Measurements from ENCODE around the gene PALD1.

Gene PALD1

GRCh38 chr10:70551971-70552422, 73.4 kb downstream of the PALD1 start:
- Histone ChIP-seq H3K18ac (ENCODE audit: low read length) (no peak overlapping the region), H3K27me3 (ENCODE audit: insufficient read depth, low read length) (no peaks in the 10 kb centered on the region), H4K8ac (ENCODE audit: low read depth, low read length) (no peak overlapping the region), H4K12ac (ENCODE audit: low read depth, low read length) (no peak overlapping the region), H2AK5ac (ENCODE audit: low read length) (no peak overlapping the region), H2BK5ac (ENCODE audit: low read depth, low read length, poor library complexity) (no peak overlapping the region), H3K4me2 (ENCODE audit: low read length) (peak overlapping the region; percentile 3), H3K23ac (ENCODE audit: low read length) (no peak overlapping the region), H4K91ac (ENCODE audit: low read depth, low read length) (no peak overlapping the region), H3K79me2 (ENCODE audit: control insufficient read depth, insufficient read depth, low read length, poor library complexity) (no peaks in the 10 kb centered on the region), H3K36me3 (ENCODE audit: control insufficient read depth in 1 of 2, insufficient read depth in 2 of 2, low read length in 2 of 2) (no peaks in the 10 kb centered on the region), H3K14ac (ENCODE audit: low read length) (no peak overlapping the region), H3K9me3 (ENCODE audit: insufficient read depth, low read depth, low read length) (peaks cover 2% of the 10 kb centered on the region), H2BK120ac (ENCODE audit: insufficient read depth, low read length, poor library complexity) (no peak overlapping the region), H3K79me1 (ENCODE audit: low read length) (no peaks in the 10 kb centered on the region), H3K9ac (ENCODE audit: low read length) (no peak overlapping the region), H3K27ac (ENCODE audit: low read depth, low read length) (no peak overlapping the region), H2AFZ (ENCODE audit: insufficient read depth, low read length, poor library complexity) (no peak overlapping the region), H3K4me3 (ENCODE audit: low read depth, low read length) (peak overlapping the region; percentile 32), H2BK12ac (ENCODE audit: low read length) (no peak overlapping the region), H3K4me1 (ENCODE audit: control insufficient read depth in 1 of 2, insufficient read depth in 2 of 2, low read length in 2 of 2) (peaks cover 0 to 4% of the 10 kb centered on the region in 2 experiments), H3K4ac (ENCODE audit: low read depth, low read length) (no peak overlapping the region)
- no CpG with 5 or more reads among the region's 19 CpGs for WGBS (ENCODE audit: extremely low coverage, insufficient coverage, insufficient read length)
- peak; percentile 95 for DNase-seq

GRCh38 chr10:70552586-70552985, 74.0 kb downstream of the PALD1 start:
- no peak overlapping the region for H2BK120ac ChIP-seq (ENCODE audit: insufficient read depth, low read length, poor library complexity)
- no peak overlapping the region for H3K18ac ChIP-seq (ENCODE audit: low read length)
- peaks cover 0 to 4% of the 10 kb centered on the region in 2 experiments for H3K4me1 ChIP-seq (ENCODE audit: control insufficient read depth in 1 of 2, insufficient read depth in 2 of 2, low read length in 2 of 2)
- no peak overlapping the region for H2AFZ ChIP-seq (ENCODE audit: insufficient read depth, low read length, poor library complexity)
- WGBS (ENCODE audit: extremely low coverage, insufficient coverage, insufficient read length), result no CpG with 5 or more reads among the region's 6 CpGs
- no peak overlapping the region for H3K4me2 ChIP-seq (ENCODE audit: low read length)
- no peak overlapping the region for H3K27ac ChIP-seq (ENCODE audit: low read depth, low read length)
- H2AK5ac ChIP-seq (ENCODE audit: low read length), result no peak overlapping the region
- H3K4me3 ChIP-seq (ENCODE audit: low read depth, low read length), result no peak overlapping the region
- no peak overlapping the region for H2BK5ac ChIP-seq (ENCODE audit: low read depth, low read length, poor library complexity)
- H4K12ac ChIP-seq (ENCODE audit: low read depth, low read length), result no peak overlapping the region
- DNase-seq, result no peak
- H3K79me2 ChIP-seq (ENCODE audit: control insufficient read depth, insufficient read depth, low read length, poor library complexity), result no peaks in the 10 kb centered on the region
- no peak overlapping the region for H2BK12ac ChIP-seq (ENCODE audit: low read length)
- H3K23ac ChIP-seq (ENCODE audit: low read length), result no peak overlapping the region
- H3K14ac ChIP-seq (ENCODE audit: low read length), result no peak overlapping the region
- H3K9ac ChIP-seq (ENCODE audit: low read length), result no peak overlapping the region
- H3K9me3 ChIP-seq (ENCODE audit: insufficient read depth, low read depth, low read length), result peaks cover 2% of the 10 kb centered on the region
- no peaks in the 10 kb centered on the region for H3K27me3 ChIP-seq (ENCODE audit: insufficient read depth, low read length)
- H4K91ac ChIP-seq (ENCODE audit: low read depth, low read length), result no peak overlapping the region
- H3K36me3 ChIP-seq (ENCODE audit: control insufficient read depth in 1 of 2, insufficient read depth in 2 of 2, low read length in 2 of 2), result no peaks in the 10 kb centered on the region
- H3K4ac ChIP-seq (ENCODE audit: low read depth, low read length), result no peak overlapping the region
- no peak overlapping the region for H4K8ac ChIP-seq (ENCODE audit: low read depth, low read length)
- H3K79me1 ChIP-seq (ENCODE audit: low read length), result no peaks in the 10 kb centered on the region

- Histone ChIP-seq H3K4me3 (ENCODE audit: low read depth, low read length) (no peak overlapping the region), H2AFZ (ENCODE audit: insufficient read depth, low read length, poor library complexity) (no peak overlapping the region), H3K14ac (ENCODE audit: low read length) (no peak overlapping the region), H3K4ac (ENCODE audit: low read depth, low read length) (no peak overlapping the region), H2BK120ac (ENCODE audit: insufficient read depth, low read length, poor library complexity) (no peak overlapping the region), H3K9me3 (ENCODE audit: insufficient read depth, low read depth, low read length) (peaks cover 2% of the 10 kb centered on the region), H2BK5ac (ENCODE audit: low read depth, low read length, poor library complexity) (no peak overlapping the region), H3K27ac (ENCODE audit: low read depth, low read length) (no peak overlapping the region), H3K18ac (ENCODE audit: low read length) (no peak overlapping the region), H3K79me2 (ENCODE audit: control insufficient read depth, insufficient read depth, low read length, poor library complexity) (no peaks in the 10 kb centered on the region), H3K79me1 (ENCODE audit: low read length) (no peaks in the 10 kb centered on the region), H2AK5ac (ENCODE audit: low read length) (no peak overlapping the region), H4K12ac (ENCODE audit: low read depth, low read length) (no peak overlapping the region), H3K23ac (ENCODE audit: low read length) (no peak overlapping the region), H3K27me3 (ENCODE audit: insufficient read depth, low read length) (no peaks in the 10 kb centered on the region), H4K8ac (ENCODE audit: low read depth, low read length) (no peak overlapping the region), H3K9ac (ENCODE audit: low read length) (no peak overlapping the region), H2BK12ac (ENCODE audit: low read length) (no peak overlapping the region), H4K91ac (ENCODE audit: low read depth, low read length) (no peak overlapping the region), H3K4me1 (ENCODE audit: control insufficient read depth in 1 of 2, insufficient read depth in 2 of 2, low read length in 2 of 2) (peaks cover 0 to 4% of the 10 kb centered on the region in 2 experiments), H3K36me3 (ENCODE audit: control insufficient read depth in 1 of 2, insufficient read depth in 2 of 2, low read length in 2 of 2) (no peaks in the 10 kb centered on the region), H3K4me2 (ENCODE audit: low read length) (no peak overlapping the region)
- WGBS (ENCODE audit: extremely low coverage, insufficient coverage, insufficient read length), result no CpG with 5 or more reads among the region's 11 CpGs
- no peak for DNase-seq
Observed at GRCh38 chr10:70555371-70555770, 76.8 kb downstream of the PALD1 start.

GRCh38 chr10:70557086-70557845, 78.7 kb downstream of the PALD1 start:
- no peaks in the 10 kb centered on the region for H3K9me3 ChIP-seq (ENCODE audit: insufficient read depth, low read depth, low read length)
- no peak overlapping the region for H3K9ac ChIP-seq (ENCODE audit: low read length)
- no peak overlapping the region for H3K4ac ChIP-seq (ENCODE audit: low read depth, low read length)
- H3K18ac ChIP-seq (ENCODE audit: low read length), result no peak overlapping the region
- H3K79me2 ChIP-seq (ENCODE audit: control insufficient read depth, insufficient read depth, low read length, poor library complexity), result no peaks in the 10 kb centered on the region
- H3K23ac ChIP-seq (ENCODE audit: low read length), result no peak overlapping the region
- H4K8ac ChIP-seq (ENCODE audit: low read depth, low read length), result no peak overlapping the region
- no peaks in the 10 kb centered on the region for H3K79me1 ChIP-seq (ENCODE audit: low read length)
- no peak overlapping the region for H3K27ac ChIP-seq (ENCODE audit: low read depth, low read length)
- no peak overlapping the region for H3K14ac ChIP-seq (ENCODE audit: low read length)
- H3K4me2 ChIP-seq (ENCODE audit: low read length), result no peak overlapping the region
- no peak overlapping the region for H2AK5ac ChIP-seq (ENCODE audit: low read length)
- H2BK5ac ChIP-seq (ENCODE audit: low read depth, low read length, poor library complexity), result no peak overlapping the region
- no peak overlapping the region for H2BK12ac ChIP-seq (ENCODE audit: low read length)
- no peak overlapping the region for H4K91ac ChIP-seq (ENCODE audit: low read depth, low read length)
- no peak overlapping the region for H4K12ac ChIP-seq (ENCODE audit: low read depth, low read length)
- H3K36me3 ChIP-seq (ENCODE audit: control insufficient read depth in 1 of 2, insufficient read depth in 2 of 2, low read length in 2 of 2), result no peaks in the 10 kb centered on the region
- no peaks in the 10 kb centered on the region for H3K4me1 ChIP-seq (ENCODE audit: control insufficient read depth in 1 of 2, insufficient read depth in 2 of 2, low read length in 2 of 2)
- WGBS (ENCODE audit: extremely low coverage, insufficient coverage, insufficient read length), result no CpG with 5 or more reads among the region's 11 CpGs
- no peaks in the 10 kb centered on the region for H3K27me3 ChIP-seq (ENCODE audit: insufficient read depth, low read length)
- H2AFZ ChIP-seq (ENCODE audit: insufficient read depth, low read length, poor library complexity), result no peak overlapping the region
- no peak for DNase-seq
- no peak overlapping the region for H2BK120ac ChIP-seq (ENCODE audit: insufficient read depth, low read length, poor library complexity)
- H3K4me3 ChIP-seq (ENCODE audit: low read depth, low read length), result no peak overlapping the region

Measured in trophoblast cell (in vitro differentiated cells and primary cell).